GM19035 (cell line): ENCODE data around the gene GART.
"Not testable (repeated sequence)": the region's sequence is repeated elsewhere in the genome, so short reads cannot be mapped to it uniquely, and the experiment has no call there.

ENCODE experiments used
- ATAC-seq: cut with Tn5 transposase; IDR thresholded peaks from one replicate; pipeline ENCODE4 v1.9.1; 2021; ENCODE audit not compliant: unreplicated experiment

Gene GART

GRCh38 chr21:33522297-33522952 lies 19.5 kb downstream of the GART start:
- ATAC-seq = no peak

GRCh38 chr21:33518899-33519298 lies 23.0 kb downstream of the GART start:
- no peak for ATAC-seq

- no peak for ATAC-seq
Observed at GRCh38 chr21:33514229-33514628, 27.7 kb downstream of the GART start.

- no peak for ATAC-seq
Observed at GRCh38 chr21:33512481-33512880, 29.4 kb downstream of the GART start.

- ATAC-seq = no peak
Observed at GRCh38 chr21:33511639-33512038, 30.3 kb downstream of the GART start.

- ATAC-seq = no peak
Observed at GRCh38 chr21:33510826-33511225, 31.1 kb downstream of the GART start.

GRCh38 chr21:33507003-33507402 lies 34.9 kb downstream of the GART start:
- ATAC-seq = not testable (repeated sequence)

- no peak for ATAC-seq
Observed at GRCh38 chr21:33505833-33506232, 36.1 kb downstream of the GART start.

GRCh38 chr21:33496345-33496744 lies 45.6 kb downstream of the GART start:
- ATAC-seq = no peak

- no peak for ATAC-seq
Observed at GRCh38 chr21:33495743-33496142, 46.2 kb downstream of the GART start.

- no peak for ATAC-seq
Observed at GRCh38 chr21:33493756-33494155, 48.2 kb downstream of the GART start.

GRCh38 chr21:33492571-33492970 lies 49.3 kb downstream of the GART start:
- ATAC-seq = no peak

GRCh38 chr21:33491373-33492102 lies 50.4 kb downstream of the GART start, which contains the start of gene DNAJC28:
DNAJC28 (minus strand) TSS chr21:33491716; CDS start chr21:33489393, 2,323 bp downstream.
- ATAC-seq = peak; percentile 97

GRCh38 chr21:33490991-33491372 lies 50.9 kb downstream of the GART start:
- no peak for ATAC-seq

- ATAC-seq = no peak
Observed at GRCh38 chr21:33488936-33489335, 53.0 kb downstream of the GART start.

- no peak for ATAC-seq
Observed at GRCh38 chr21:33487996-33488395, 53.9 kb downstream of the GART start.

- ATAC-seq = no peak
Observed at GRCh38 chr21:33481314-33481943, 60.5 kb downstream of the GART start.

GRCh38 chr21:33480481-33481103 lies 61.3 kb downstream of the GART start:
- no peak for ATAC-seq

GRCh38 chr21:33479679-33480480 lies 62.0 kb downstream of the GART start, which contains the start of gene TMEM50B:
TMEM50B (minus strand) TSS chr21:33479974; CDS start chr21:33468885, 11,089 bp downstream.
- peak; percentile 90 for ATAC-seq

- ATAC-seq = peak; percentile 20
Observed at GRCh38 chr21:33478935-33479678, 62.8 kb downstream of the GART start.
